MCF 10A (cell line): ENCODE data around the gene ARHGEF19. TPM values are rescaled to one million over a fixed set of nuclear protein-coding genes. Genes with fewer than 3 reads are reported as not detected.

Experiments
- BruUV-seq: library from RNA; stranded (reverse); fragments of 400-500 nt; replicated peaks from 2 replicates; lab custom pipeline; 2021; lab: Mats Ljungman, UMichigan
- CTCF ChIA-PET: fragments of 300-600 bp; sonication (Branson Sonifier 250); formaldehyde crosslinking; extraction: SDS; loops from one replicate; lab custom pipeline; 2021; ENCODE audit warnings: antibody characterized with exemption, inconsistent platforms; lab: Yijun Ruan, JAX
- POLR2A ChIA-PET: fragments of 300-600, 350-650 bp; sonication (Branson Sonifier 250); formaldehyde crosslinking; extraction: SDS; loops from one replicate; lab custom pipeline; 2020; ENCODE audit warnings: antibody characterized with exemption, inconsistent platforms; lab: Yijun Ruan, JAX
- DNase-seq: peaks from one replicate; pipeline ENCODE4 v3.0.0-alpha.2; 2018; ENCODE audit not compliant: unreplicated experiment
- H3K27ac Mint-ChIP-seq: one replicate; pipeline ENCODE4 v1.8.0; 2022; ENCODE audit warnings: mild to moderate bottlenecking, low read depth, mixed read lengths; ENCODE audit not compliant: unreplicated experiment
- H3K27me3 Mint-ChIP-seq: one replicate; pipeline ENCODE4 v1.8.0; 2022; ENCODE audit warnings: mixed read lengths; ENCODE audit not compliant: insufficient read depth, unreplicated experiment
- H3K36me3 Mint-ChIP-seq: one replicate; pipeline ENCODE4 v1.8.0; 2022; ENCODE audit warnings: mild to moderate bottlenecking, moderate library complexity, mixed read lengths; ENCODE audit not compliant: insufficient read depth, unreplicated experiment
- H3K4me1 Mint-ChIP-seq: one replicate; pipeline ENCODE4 v1.8.0; 2022; ENCODE audit warnings: mixed read lengths; ENCODE audit not compliant: insufficient read depth, unreplicated experiment
- H3K4me3 Mint-ChIP-seq: one replicate; pipeline ENCODE4 v1.8.0; 2022; ENCODE audit warnings: mild to moderate bottlenecking, moderate library complexity, mixed read lengths; ENCODE audit not compliant: unreplicated experiment
- H3K9me3 Mint-ChIP-seq: one replicate; pipeline ENCODE4 v1.8.0; 2022; ENCODE audit warnings: mixed read lengths; ENCODE audit not compliant: unreplicated experiment
- CTCF ChIP-seq: fragments of 200-600 bp; IDR thresholded peaks from one replicate; pipeline ENCODE4 v1.8.0; 2022; ENCODE audit warnings: antibody characterized with exemption, mild to moderate bottlenecking; ENCODE audit not compliant: unreplicated experiment
- intact Hi-C: fragments of 100-400 bp; cut with micrococcal nuclease; formaldehyde crosslinking; loops from 2 replicates; pipeline ENCODE4 v1.14.1; 2022
- total RNA-seq: library from RNA; stranded (reverse); gene quantifications from 2 replicates; pipeline ENCODE4 v1.2.3, GENCODE V29; 2022

Gene ARHGEF19
- total RNA-seq, 1 experiment from 2014 or later = 1.9 TPM

- CTCF ChIA-PET = interaction anchor here (0.6 to 15.2 kb wide), 12 partner anchors 10 to 531 kb away, joined by 3 to 156 read pairs (median 5); no protein-coding TSS in a partner anchor
- POLR2A ChIA-PET = interaction anchor here (0.6 to 6.5 kb wide), 18 partner anchors 8 to 84 kb away, joined by 3 to 153 read pairs (median 10); partner anchors contain the start of gene CPLANE2
- Mint-ChIP-seq H3K36me3 (peaks cover 30% of the 10 kb centered on the region), H3K27ac (peak overlapping the region; percentile 63), H3K9me3 (no peaks in the 10 kb centered on the region), H3K4me3 (peak overlapping the region; percentile 87), H3K4me1 (peaks cover 39% of the 10 kb centered on the region), H3K27me3 (no peaks in the 10 kb centered on the region)
- no peak for TF ChIP-seq CTCF
- no TSS peak for BruUV-seq
- no peak for DNase-seq
- intact Hi-C loops = loop anchor here (1.0 kb wide), 1 partner anchor 78 kb away; no protein-coding TSS in a partner anchor
Measured at GRCh38 chr1:16153999-16154673, 58.3 kb downstream of the ARHGEF19 start.

- DNase-seq = peak; percentile 31
- ChIA-PET POLR2A (interaction anchor here (0.7 to 6.5 kb wide), 14 partner anchors 7 to 625 kb away, joined by 3 to 153 read pairs (median 8); partner anchors contain the start of gene CPLANE2), CTCF (interaction anchor here (0.7 to 15.2 kb wide), 11 partner anchors 9 to 94 kb away, joined by 3 to 156 read pairs (median 3); no protein-coding TSS in a partner anchor)
- H3K36me3 Mint-ChIP-seq = peaks cover 37% of the 10 kb centered on the region
- no TSS peak for BruUV-seq
- H3K27me3 Mint-ChIP-seq = no peaks in the 10 kb centered on the region
- H3K4me3 Mint-ChIP-seq = peak overlapping the region; percentile 87
- peaks cover 31% of the 10 kb centered on the region for H3K4me1 Mint-ChIP-seq
- TF ChIP-seq CTCF = no peak
- H3K9me3 Mint-ChIP-seq = no peaks in the 10 kb centered on the region
- peak overlapping the region; percentile 93 for H3K27ac Mint-ChIP-seq
- intact Hi-C loops = no loop called here
Measured at GRCh38 chr1:16153096-16153998, 59.1 kb downstream of the ARHGEF19 start.

- Mint-ChIP-seq H3K4me1 (peaks cover 23% of the 10 kb centered on the region), H3K9me3 (no peaks in the 10 kb centered on the region), H3K4me3 (peak overlapping the region; percentile 87), H3K27me3 (no peaks in the 10 kb centered on the region), H3K27ac (peak overlapping the region; percentile 93), H3K36me3 (peaks cover 45% of the 10 kb centered on the region)
- TF ChIP-seq CTCF = no peak
- ChIA-PET CTCF (interaction anchor here (0.5 to 15.2 kb wide), 11 partner anchors 8 to 146 kb away, joined by 3 to 156 read pairs (median 4); no protein-coding TSS in a partner anchor), POLR2A (interaction anchor here (0.7 to 6.5 kb wide), 17 partner anchors 7 to 624 kb away, joined by 3 to 153 read pairs (median 8); partner anchors contain the start of gene CPLANE2)
- BruUV-seq = no TSS peak
- DNase-seq = peak; percentile 27
- intact Hi-C loops = no loop called here
Measured at GRCh38 chr1:16152481-16153087, 59.9 kb downstream of the ARHGEF19 start.
